ENCODE results near the gene ZNF524. TPM values are rescaled to one million over a fixed set of nuclear protein-coding genes. Genes with fewer than 3 reads are reported as not detected.

ZNF524 gene
- total RNA-seq, 1 donor from 2014 or later = 13.0 TPM

GRCh38 chr19:55642153-55643002 lies 42.3 kb downstream of the ZNF524 start:
- no peak for DNase-seq (ENCODE audit: low spot score)

- DNase-seq (ENCODE audit: low spot score) = peak; percentile 86
Observed at GRCh38 chr19:55643003-55643886, 43.2 kb downstream of the ZNF524 start, which contains the start of gene ZNF581. ZNF581 (plus strand) TSS chr19:55643649; CDS start chr19:55644572, 923 bp downstream.

GRCh38 chr19:55643887-55644176 lies 43.7 kb downstream of the ZNF524 start:
- no peak for DNase-seq (ENCODE audit: low spot score)

GRCh38 chr19:55644191-55644833 lies 44.2 kb downstream of the ZNF524 start:
- DNase-seq (ENCODE audit: low spot score) = no peak

- no peak for DNase-seq (ENCODE audit: low spot score)
Observed at GRCh38 chr19:55644842-55645511, 44.9 kb downstream of the ZNF524 start.

GRCh38 chr19:55645512-55645881 lies 45.4 kb downstream of the ZNF524 start:
- DNase-seq (ENCODE audit: low spot score) = no peak

- no peak for DNase-seq (ENCODE audit: low spot score)
Observed at GRCh38 chr19:55646889-55647731, 47.0 kb downstream of the ZNF524 start.

GRCh38 chr19:55647732-55648584 lies 47.9 kb downstream of the ZNF524 start, which contains the start of gene CCDC106:
CCDC106 (plus strand) TSS chr19:55648212; CDS start chr19:55649047, 835 bp downstream.
- peak; percentile 62 for DNase-seq (ENCODE audit: low spot score)

GRCh38 chr19:55648585-55649267 lies 48.6 kb downstream of the ZNF524 start:
- no peak for DNase-seq (ENCODE audit: low spot score)

GRCh38 chr19:55649268-55650125 lies 49.4 kb downstream of the ZNF524 start:
- DNase-seq (ENCODE audit: low spot score) = no peak

- DNase-seq (ENCODE audit: low spot score) = no peak
Observed at GRCh38 chr19:55650126-55650557, 50.1 kb downstream of the ZNF524 start.

GRCh38 chr19:55650602-55651230 lies 50.6 kb downstream of the ZNF524 start:
- no peak for DNase-seq (ENCODE audit: low spot score)

- DNase-seq (ENCODE audit: low spot score) = no peak
Observed at GRCh38 chr19:55651236-55651635, 51.1 kb downstream of the ZNF524 start.

GRCh38 chr19:55652311-55653128 lies 52.4 kb downstream of the ZNF524 start:
- DNase-seq (ENCODE audit: low spot score) = peak; percentile 69

Measured in ureter (tissue), 1 donor.